A549 (cell line): ENCODE measurements around the gene MOB1A. TPM values are rescaled to one million over a fixed set of nuclear protein-coding genes. Genes with fewer than 3 reads are reported as not detected.

Experiments used
- ATAC-seq, 2 experiments: fragments of 200-7000 bp in 1 of 2; fragments of >200 bp in 1 of 2; cut with Nextera tagmentation in 1 of 2; cut with Tn5 transposase in 1 of 2; 3 replicates each; pipeline versions ENCODE4 v1.8.0 to v1.9.1; 2018 to 2020; ENCODE audit warnings: mild to moderate bottlenecking in 1 of 2, moderate library complexity in 1 of 2
- CTCF ChIA-PET: fragments of 300-600 bp; sonication (Branson Sonifier 250); formaldehyde crosslinking; extraction: SDS; loops from one replicate; lab custom pipeline; 2021; ENCODE audit warnings: antibody characterized with exemption, inconsistent platforms; lab: Yijun Ruan, JAX
- POLR2A ChIA-PET: fragments of 350-600 bp; formaldehyde crosslinking; extraction: SDS; loops from one replicate; lab custom pipeline; 2021; ENCODE audit warnings: antibody characterized with exemption, inconsistent platforms; lab: Yijun Ruan, JAX
- DNase-seq, 2 experiments: peaks; one replicate each; pipeline versions ENCODE4 v3.0.0 to v3.0.0-alpha.2; 2011 to 2016; ENCODE audit warnings: low read depth in 1 of 2, low spot score in 1 of 2
- FAIRE-seq: peaks from 2 replicates; lab custom pipeline; 2011; peaks lifted over from hg19 to GRCh38; lab: Jason Lieb, UNC
- H3K27ac ChIP-seq, 2 experiments: fragments of >200 bp; sonication (Bioruptor Twin); formaldehyde crosslinking; 3 replicates each; pipeline ENCODE4 v1.5.1; 2016 to 2017
- H3K4me1 ChIP-seq: fragments of >200 bp; sonication (Bioruptor Twin); formaldehyde crosslinking; 3 replicates; pipeline ENCODE4 v1.6.1; 2016
- H3K4me2 ChIP-seq: fragments of >200 bp; sonication (Bioruptor Twin); formaldehyde crosslinking; 3 replicates; pipeline ENCODE4 v1.6.1; 2016
- H3K4me3 ChIP-seq: fragments of >200 bp; sonication (Bioruptor Twin); formaldehyde crosslinking; 3 replicates; pipeline ENCODE4 v1.5.1; 2016
- H3K9me3 ChIP-seq: fragments of >200 bp; sonication (Bioruptor Twin); formaldehyde crosslinking; 3 replicates; pipeline ENCODE4 v1.6.1; 2016
- BHLHE40 ChIP-seq: IDR thresholded peaks from 2 replicates; pipeline ENCODE4 v1.6.1; 2012; ENCODE audit warnings: low read depth, low read length, inconsistent platforms
- CHD2 ChIP-seq: fragments of 150-350 bp; IDR thresholded peaks from 2 replicates; pipeline ENCODE4 v1.6.1; 2014; ENCODE audit warnings: low read length; ENCODE audit not compliant: partially characterized antibody
- CTCF ChIP-seq: fragments of >200 bp; sonication (Bioruptor Twin); formaldehyde crosslinking; IDR thresholded peaks from 3 replicates; pipeline ENCODE4 v1.5.1; 2016
- E2F6 ChIP-seq: IDR thresholded peaks from 2 replicates; pipeline ENCODE4 v1.6.1; 2012; ENCODE audit warnings: low read depth, borderline replicate concordance
- EHMT2 ChIP-seq: fragments of 200-600 bp; sonication (generic); IDR thresholded peaks from 2 replicates; pipeline ENCODE4 v1.6.1; 2016; ENCODE audit warnings: antibody characterized with exemption, low read depth, mild to moderate bottlenecking, moderate library complexity
- EP300 ChIP-seq, 2 experiments: fragments of >200 bp; sonication (Bioruptor Twin); formaldehyde crosslinking; IDR thresholded peaks; 2 replicates in 1 of 2; 3 replicates in 1 of 2; pipeline ENCODE4 v1.6.1; 2016 to 2017
- ESRRA ChIP-seq: fragments of 150-350 bp; IDR thresholded peaks from 2 replicates; pipeline ENCODE4 v1.6.1; 2014; ENCODE audit warnings: mild to moderate bottlenecking, low read length, borderline replicate concordance
- FOSL2 ChIP-seq, 2 experiments: fragments of 450-650 bp in 1 of 2; fragments of >200 bp in 1 of 2; sonication (Bioruptor Twin) in 1 of 2; formaldehyde crosslinking; IDR thresholded peaks; 2 replicates each; pipeline versions ENCODE4 v1.5.0 to v1.6.1; 2016 to 2020; ENCODE audit warnings: mild to moderate bottlenecking in 1 of 2, moderate library complexity in 1 of 2
- FOXS1 ChIP-seq: fragments of 250-450 bp; sonication (Bioruptor Pico); IDR thresholded peaks from 2 replicates; pipeline ENCODE4 v1.5.0; 2020; ENCODE audit warnings: mild to moderate bottlenecking, moderate library complexity
- HES2 ChIP-seq: fragments of >200 bp; sonication (Bioruptor Twin); formaldehyde crosslinking; IDR thresholded peaks from 2 replicates; pipeline ENCODE4 v1.6.1; 2016
- HOXB5 ChIP-seq: fragments of 250-450 bp; sonication (Bioruptor Pico); IDR thresholded peaks from 2 replicates; pipeline ENCODE4 v1.5.0; 2020; ENCODE audit warnings: mild to moderate bottlenecking, moderate library complexity
- KDM1A ChIP-seq: fragments of 200-600 bp; sonication (generic); IDR thresholded peaks from 2 replicates; pipeline ENCODE4 v1.6.1; 2016; ENCODE audit warnings: low read depth, mild to moderate bottlenecking
- MAFK ChIP-seq: fragments of 450-650 bp; IDR thresholded peaks from 2 replicates; pipeline ENCODE4 v1.6.1; 2014; ENCODE audit not compliant: partially characterized antibody
- MYC ChIP-seq: IDR thresholded peaks from 2 replicates; pipeline ENCODE4 v1.6.1; 2012; ENCODE audit warnings: mild to moderate bottlenecking, inconsistent platforms, low read length, improper control_type of control experiment, borderline replicate concordance
- NPAS2 ChIP-seq: fragments of 250-450 bp; sonication (Bioruptor Pico); IDR thresholded peaks from 2 replicates; pipeline ENCODE4 v1.8.0; 2022; ENCODE audit warnings: mild to moderate bottlenecking, moderate library complexity, borderline replicate concordance
- NR3C1 ChIP-seq: fragments of >200 bp; sonication (Bioruptor Twin); formaldehyde crosslinking; IDR thresholded peaks from 3 replicates; pipeline ENCODE4 v1.6.1; 2017
- PBX3 ChIP-seq: IDR thresholded peaks from 2 replicates; pipeline ENCODE4 v1.6.1; 2012
- PHF8 ChIP-seq: fragments of 200-600 bp; sonication (generic); IDR thresholded peaks from 2 replicates; pipeline ENCODE4 v1.6.1; 2016; ENCODE audit warnings: low read depth, mild to moderate bottlenecking, antibody characterized with exemption, moderate library complexity, borderline replicate concordance
- POLR2A ChIP-seq: IDR thresholded peaks from 2 replicates; pipeline ENCODE4 v1.6.1; 2012; ENCODE audit warnings: mild to moderate bottlenecking, low read length
- POLR2AphosphoS2 ChIP-seq: conservative IDR thresholded peaks from 2 replicates; pipeline ENCODE4 v1.6.1; 2012; ENCODE audit warnings: low read length, improper control_type of control experiment, inconsistent platforms
- RAD21 ChIP-seq, 2 experiments: fragments of >200 bp in 1 of 2; sonication (Bioruptor Twin) in 1 of 2; formaldehyde crosslinking in 1 of 2; IDR thresholded peaks in 1 of 2; conservative IDR thresholded peaks in 1 of 2; 2 replicates in 1 of 2; 3 replicates in 1 of 2; pipeline ENCODE4 v1.6.1; 2012 to 2018; ENCODE audit warnings: inconsistent platforms in 1 of 2
- RARB ChIP-seq: fragments of 250-450 bp; sonication (Bioruptor Pico); IDR thresholded peaks from 2 replicates; pipeline ENCODE4 v1.8.0; 2021; ENCODE audit warnings: mild to moderate bottlenecking, moderate library complexity
- RNF2 ChIP-seq: fragments of 200-600 bp; sonication (generic); IDR thresholded peaks from 2 replicates; pipeline ENCODE4 v1.6.1; 2016; ENCODE audit warnings: low read depth, mild to moderate bottlenecking, antibody characterized with exemption, moderate library complexity, borderline replicate concordance
- SMC3 ChIP-seq: fragments of >200 bp; sonication (Bioruptor Twin); formaldehyde crosslinking; IDR thresholded peaks from 3 replicates; pipeline ENCODE4 v1.6.1; 2018; ENCODE audit warnings: inconsistent platforms
- SREBF2 ChIP-seq: fragments of 450-650 bp; IDR thresholded peaks from 2 replicates; pipeline ENCODE4 v1.6.1; 2014; ENCODE audit warnings: mild to moderate bottlenecking, moderate library complexity
- TP53 ChIP-seq: fragments of 250-450 bp; sonication (Bioruptor Pico); IDR thresholded peaks from 2 replicates; pipeline ENCODE4 v1.5.0; 2021; ENCODE audit warnings: mild to moderate bottlenecking, moderate library complexity
- USF2 ChIP-seq: fragments of 450-650 bp; IDR thresholded peaks from 2 replicates; pipeline ENCODE4 v1.6.1; 2014; ENCODE audit warnings: antibody characterized with exemption
- ZFP36 ChIP-seq: fragments of 450-650 bp; IDR thresholded peaks from 2 replicates; pipeline ENCODE4 v1.6.1; 2014; ENCODE audit warnings: borderline replicate concordance; ENCODE audit not compliant: partially characterized antibody
- ZNF302 ChIP-seq: fragments of 250-450 bp; sonication (Bioruptor Pico); IDR thresholded peaks from 2 replicates; pipeline ENCODE4 v1.9.0; 2021; ENCODE audit warnings: inconsistent platforms, mild to moderate bottlenecking, moderate library complexity
- ZSCAN20 ChIP-seq: fragments of 250-450 bp; sonication (Bioruptor Pico); IDR thresholded peaks from 2 replicates; pipeline ENCODE4 v1.8.0; 2022; ENCODE audit warnings: mild to moderate bottlenecking, moderate library complexity
- WGBS: methylation state at CpG from one replicate; pipeline ENCODE4 v1.1.6; 2017; ENCODE audit errors: missing lambda C conversion rate; 5-methylcytosine and 5-hydroxymethylcytosine counted together
- polyA plus RNA-seq, 4 experiments: library from polyadenylated mRNA; depleted of rRNA in 3 of 4; stranded (reverse); fragments of >200 nt; fragmentation: RNase III in 1 of 4; extraction: RNeasy Plus Mini Kit Qiagen cat#74134 plus additional on column Dnase treatment in 1 of 4; gene quantifications; 2 replicates in 3 of 4; 3 replicates in 1 of 4; pipeline ENCODE4 v1.2.3, GENCODE V29; 2011 to 2017

Gene MOB1A
- polyA plus RNA-seq, 2 of the 4 experiments (the other 2 are of a cell fraction) = 72.6 to 108 TPM

- FAIRE-seq (no peak), ATAC-seq (no peak), DNase-seq (no peak)
- POLR2A ChIA-PET = no interaction called here
- peaks cover 2% of the 10 kb centered on the region; the same call in 1 of the 3 replicates for H3K9me3 ChIP-seq
- H3K4me1 ChIP-seq = no peaks in the 10 kb centered on the region
- TF ChIP-seq CTCF = no peak
- no peak for TF ChIP-seq FOXS1 (CRISPR knock-in tag)
- no peak for TF ChIP-seq RAD21 (conservative IDR thresholded peaks at IDR 0.05 in 1 of 2, IDR thresholded peaks at IDR 0.05 in 1 of 2)
- no peak for TF ChIP-seq E2F6
- TF ChIP-seq EP300 (IDR thresholded peaks at IDR 0.05) = no peak
- no peak for TF ChIP-seq MAFK
- no peak for TF ChIP-seq KDM1A
- no peak for TF ChIP-seq TP53 (CRISPR knock-in tag)
- TF ChIP-seq PBX3 = no peak
- TF ChIP-seq ZFP36 = no peak
- no peak for TF ChIP-seq SMC3
- TF ChIP-seq ZSCAN20 (CRISPR knock-in tag) = no peak
- TF ChIP-seq FOSL2 (IDR thresholded peaks at IDR 0.05) = no peak
- no peak for TF ChIP-seq FOSL2 (CRISPR knock-in tag; IDR thresholded peaks at IDR 0.05)
- no peak for TF ChIP-seq USF2
- no peak for TF ChIP-seq RNF2
- TF ChIP-seq HOXB5 (CRISPR knock-in tag) = no peak
- no peak for TF ChIP-seq PHF8
- TF ChIP-seq SREBF2 = no peak
- no peak overlapping the region for H3K4me2 ChIP-seq
- H3K4me3 ChIP-seq = no peak overlapping the region
- WGBS = 87% methylated on average over 2 of the region's 2 CpGs
- H3K27ac ChIP-seq = no peak overlapping the region
- CTCF ChIA-PET = interaction anchor here (1.0 to 12.4 kb wide), 4 partner anchors 10 to 166 kb away, joined by 3 to 100 read pairs (median 16); partner anchors contain the start of genes BOLA3 and MOB1A
Observed at GRCh38 chr2:74168739-74169138, 9.9 kb downstream of the MOB1A start.

- Histone ChIP-seq H3K4me2 (no peak overlapping the region), H3K4me1 (no peaks in the 10 kb centered on the region), H3K27ac (no peak overlapping the region), H3K4me3 (no peak overlapping the region), H3K9me3 (peaks cover 2% of the 10 kb centered on the region; the same call in 1 of the 3 replicates)
- no peak for DNase-seq
- 93% methylated on average over 1 of the region's 1 CpG for WGBS
- ATAC-seq = no peak
- no peak for FAIRE-seq
- ChIA-PET POLR2A (no interaction called here), CTCF (interaction anchor here (1.0 to 12.4 kb wide), 2 partner anchors 15 to 340 kb away, joined by 3 to 100 read pairs; partner anchors contain the start of gene BOLA3)
- TF ChIP-seq POLR2A = no peak
- TF ChIP-seq USF2 = no peak
- TF ChIP-seq EHMT2 = no peak
- no peak for TF ChIP-seq SMC3
- no peak for TF ChIP-seq BHLHE40
- TF ChIP-seq CHD2 = no peak
- no peak for TF ChIP-seq POLR2AphosphoS2
- TF ChIP-seq FOSL2 (IDR thresholded peaks at IDR 0.05) = no peak
- no peak for TF ChIP-seq FOSL2 (CRISPR knock-in tag; IDR thresholded peaks at IDR 0.05)
- no peak for TF ChIP-seq ZNF302 (CRISPR knock-in tag)
- no peak for TF ChIP-seq NR3C1
- no peak for TF ChIP-seq ZFP36
- TF ChIP-seq HOXB5 (CRISPR knock-in tag) = no peak
- TF ChIP-seq RARB (CRISPR knock-in tag) = no peak
- TF ChIP-seq MYC = no peak
- no peak for TF ChIP-seq HES2
- no peak for TF ChIP-seq ESRRA
- no peak for TF ChIP-seq NPAS2 (CRISPR knock-in tag)
Observed at GRCh38 chr2:74164761-74165160, 13.9 kb downstream of the MOB1A start.
